ENCODE data around the gene TTC13.
A peak's percentile ranks its signal among the peaks of the same experiment; 100 is the strongest.

The TTC13 gene

GRCh38 chr1:230875370-230875769 lies 103.3 kb downstream of the TTC13 start:
- no peak for DNase-seq (ENCODE audit: low spot score)

- no peak for DNase-seq (ENCODE audit: low spot score)
These were observed 107.7 kb downstream of the TTC13 start for GRCh38 chr1:230870916-230871315.

GRCh38 chr1:230869500-230869899 lies 109.2 kb downstream of the TTC13 start:
- DNase-seq (ENCODE audit: low spot score) = no peak

GRCh38 chr1:230868736-230869385 lies 109.8 kb downstream of the TTC13 start:
- DNase-seq (ENCODE audit: low spot score) = peak; percentile 39

GRCh38 chr1:230867903-230868735 lies 110.5 kb downstream of the TTC13 start, which contains the start of gene C1orf198:
C1orf198 (minus strand) TSS chr1:230868521; CDS start chr1:230868512, 9 bp downstream.
- peak; percentile 47 for DNase-seq (ENCODE audit: low spot score)

- peak; percentile 42 for DNase-seq (ENCODE audit: low spot score)
These were observed 111.4 kb downstream of the TTC13 start for GRCh38 chr1:230867101-230867902.

- DNase-seq (ENCODE audit: low spot score) = peak; percentile 14
These were observed 112.2 kb downstream of the TTC13 start for GRCh38 chr1:230866171-230867070.

- no peak for DNase-seq (ENCODE audit: low spot score)
These were observed 113.4 kb downstream of the TTC13 start for GRCh38 chr1:230865062-230865817.

- DNase-seq (ENCODE audit: low spot score) = no peak
These were observed 114.2 kb downstream of the TTC13 start for GRCh38 chr1:230864441-230864840.

GRCh38 chr1:230863449-230863848 lies 115.2 kb downstream of the TTC13 start:
- DNase-seq (ENCODE audit: low spot score) = no peak

- DNase-seq (ENCODE audit: low spot score) = no peak
These were observed 116.6 kb downstream of the TTC13 start for GRCh38 chr1:230861970-230862595.

GRCh38 chr1:230861489-230861888 lies 117.2 kb downstream of the TTC13 start:
- DNase-seq (ENCODE audit: low spot score) = no peak

GRCh38 chr1:230860617-230861384 lies 117.9 kb downstream of the TTC13 start:
- DNase-seq (ENCODE audit: low spot score) = no peak

GRCh38 chr1:230858918-230859729 lies 119.5 kb downstream of the TTC13 start:
- peak; percentile 19 for DNase-seq (ENCODE audit: low spot score)

- DNase-seq (ENCODE audit: low spot score) = no peak
These were observed 120.3 kb downstream of the TTC13 start for GRCh38 chr1:230858236-230858820.

- no peak for DNase-seq (ENCODE audit: low spot score)
These were observed 120.8 kb downstream of the TTC13 start for GRCh38 chr1:230857822-230858221.

GRCh38 chr1:230857077-230857476 lies 121.6 kb downstream of the TTC13 start:
- DNase-seq (ENCODE audit: low spot score) = no peak
